ENCODE results near the gene PYHIN1. TPM values are rescaled to one million over a fixed set of nuclear protein-coding genes. Genes with fewer than 3 reads are reported as not detected.

Gene PYHIN1
- not detected in 2 replicates for total RNA-seq

DNA sequence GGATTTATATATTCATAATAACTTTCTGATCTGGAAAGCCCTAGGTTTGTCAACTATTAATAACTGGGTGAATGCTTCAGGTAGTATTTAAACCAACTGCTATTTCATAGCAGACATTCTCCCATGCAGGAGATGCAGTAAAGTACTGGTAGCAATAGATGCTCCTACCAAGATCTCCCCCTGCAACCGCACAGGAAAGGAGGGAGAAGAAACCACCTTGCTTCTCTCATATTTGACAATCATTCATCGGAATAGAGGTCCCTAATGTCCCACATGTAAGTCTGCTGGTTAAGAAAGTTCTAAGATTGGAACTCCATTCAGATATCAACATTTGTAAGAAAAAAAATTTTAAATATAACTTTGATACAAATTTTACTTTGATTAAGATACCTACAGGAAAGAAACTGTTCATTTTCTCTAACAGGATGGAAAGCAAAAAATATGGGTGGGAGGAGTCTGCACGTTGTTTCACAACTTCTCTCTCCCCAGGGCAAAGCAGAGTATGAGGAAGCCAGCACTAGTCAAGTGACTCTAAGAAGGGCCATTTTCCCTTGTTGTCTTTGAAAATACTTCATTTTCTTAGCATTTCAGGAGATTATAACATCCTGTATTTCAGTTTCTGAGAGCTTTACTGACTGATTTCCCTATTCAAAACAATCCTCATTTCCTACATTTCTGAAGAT, at the start of gene PYHIN1:
Gene PYHIN1 (plus strand): TSS at position 498 of the 683 bp plus-strand sequence. CDS start 5,359 bp downstream, outside the sequence.
- TF ChIP-seq, protein P1, sequence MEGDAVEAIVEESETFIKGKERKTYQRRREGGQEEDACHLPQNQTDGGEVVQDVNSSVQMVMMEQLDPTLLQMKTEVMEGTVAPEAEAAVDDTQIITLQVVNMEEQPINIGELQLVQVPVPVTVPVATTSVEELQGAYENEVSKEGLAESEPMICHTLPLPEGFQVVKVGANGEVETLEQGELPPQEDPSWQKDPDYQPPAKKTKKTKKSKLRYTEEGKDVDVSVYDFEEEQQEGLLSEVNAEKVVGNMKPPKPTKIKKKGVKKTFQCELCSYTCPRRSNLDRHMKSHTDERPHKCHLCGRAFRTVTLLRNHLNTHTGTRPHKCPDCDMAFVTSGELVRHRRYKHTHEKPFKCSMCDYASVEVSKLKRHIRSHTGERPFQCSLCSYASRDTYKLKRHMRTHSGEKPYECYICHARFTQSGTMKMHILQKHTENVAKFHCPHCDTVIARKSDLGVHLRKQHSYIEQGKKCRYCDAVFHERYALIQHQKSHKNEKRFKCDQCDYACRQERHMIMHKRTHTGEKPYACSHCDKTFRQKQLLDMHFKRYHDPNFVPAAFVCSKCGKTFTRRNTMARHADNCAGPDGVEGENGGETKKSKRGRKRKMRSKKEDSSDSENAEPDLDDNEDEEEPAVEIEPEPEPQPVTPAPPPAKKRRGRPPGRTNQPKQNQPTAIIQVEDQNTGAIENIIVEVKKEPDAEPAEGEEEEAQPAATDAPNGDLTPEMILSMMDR (IDR thresholded peaks at IDR 0.05; ENCODE audit: insufficient read depth, low read depth, low read length), result no peak
- no peak within 1 kb of the TSS for H3K4me3 ChIP-seq (ENCODE audit: low read depth, low read length)
- no peak for DNase-seq (ENCODE audit: low read depth)

DNA sequence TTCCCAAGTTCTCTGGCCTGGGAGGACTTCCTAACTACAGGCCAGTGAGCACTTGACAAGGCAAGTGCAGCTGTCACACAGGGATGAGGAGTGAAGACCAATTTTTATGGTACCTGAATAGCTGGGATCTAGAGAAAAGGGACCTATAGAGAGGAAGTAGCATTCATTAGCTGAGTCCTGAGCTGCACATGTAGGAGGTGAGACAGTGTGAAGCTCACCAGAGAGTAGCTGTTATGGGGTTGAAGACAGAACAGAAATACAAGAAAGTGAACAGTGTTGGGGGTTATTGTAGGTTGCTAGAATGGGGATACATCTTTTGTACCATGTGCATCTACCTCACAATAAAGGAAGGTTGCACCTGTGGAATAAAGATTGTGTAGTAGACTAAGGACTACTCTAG, 37.7 kb upstream of the PYHIN1 start:
- H3K4me3 ChIP-seq (ENCODE audit: low read depth, low read length), result no peak overlapping the region
- no peak for DNase-seq (ENCODE audit: low read depth)
- TF ChIP-seq, protein P1 (IDR thresholded peaks at IDR 0.05; ENCODE audit: insufficient read depth, low read depth, low read length), result no peak

DNA sequence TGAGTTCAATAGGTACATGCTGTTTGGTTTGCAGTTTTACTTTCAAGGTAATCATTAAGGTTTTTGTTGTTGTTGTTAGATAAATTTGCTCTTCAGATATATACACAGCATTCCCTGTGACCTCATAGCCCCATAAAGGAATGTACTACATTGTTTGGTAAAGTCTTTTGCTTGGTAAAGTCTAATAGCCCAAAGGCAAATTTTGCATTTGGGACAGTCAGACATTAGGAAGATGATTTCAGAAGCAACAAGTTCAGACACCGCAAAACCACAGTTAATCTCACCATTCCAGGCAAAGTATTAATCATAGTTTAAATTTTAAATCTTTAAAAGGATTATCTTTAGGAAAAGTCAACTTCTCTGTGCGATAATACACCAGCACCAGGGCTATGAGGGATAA, 32.6 kb upstream of the PYHIN1 start:
- no peak for DNase-seq (ENCODE audit: low read depth)
- TF ChIP-seq, protein P1 (IDR thresholded peaks at IDR 0.05; ENCODE audit: insufficient read depth, low read depth, low read length), result no peak

DNA sequence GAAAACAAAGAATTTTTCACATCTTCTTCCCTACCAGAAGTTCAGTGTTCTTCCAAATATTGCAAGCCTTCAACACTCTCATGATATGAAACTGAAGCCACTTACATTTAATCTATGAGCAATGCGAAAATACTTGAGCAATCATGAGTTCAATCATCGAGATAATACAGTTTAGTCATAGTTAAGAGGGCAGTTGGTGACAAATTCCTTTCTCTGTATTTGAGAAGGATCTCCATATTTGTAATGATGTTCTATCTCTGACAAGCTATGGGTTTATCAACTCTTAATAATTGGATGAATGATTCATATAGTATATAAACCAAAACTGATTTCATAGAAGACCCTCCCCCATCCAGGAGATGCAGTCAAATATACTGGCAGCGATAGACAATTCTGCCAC, 29.7 kb upstream of the PYHIN1 start:
- no peak overlapping the region for H3K4me3 ChIP-seq (ENCODE audit: low read depth, low read length)
- no peak for DNase-seq (ENCODE audit: low read depth)
- TF ChIP-seq, protein P1 (IDR thresholded peaks at IDR 0.05; ENCODE audit: insufficient read depth, low read depth, low read length), result no peak

More for the DNA sequence above, 32.6 kb upstream of the PYHIN1 start:
- no peak overlapping the region for H3K4me3 ChIP-seq (ENCODE audit: low read depth, low read length)

DNA sequence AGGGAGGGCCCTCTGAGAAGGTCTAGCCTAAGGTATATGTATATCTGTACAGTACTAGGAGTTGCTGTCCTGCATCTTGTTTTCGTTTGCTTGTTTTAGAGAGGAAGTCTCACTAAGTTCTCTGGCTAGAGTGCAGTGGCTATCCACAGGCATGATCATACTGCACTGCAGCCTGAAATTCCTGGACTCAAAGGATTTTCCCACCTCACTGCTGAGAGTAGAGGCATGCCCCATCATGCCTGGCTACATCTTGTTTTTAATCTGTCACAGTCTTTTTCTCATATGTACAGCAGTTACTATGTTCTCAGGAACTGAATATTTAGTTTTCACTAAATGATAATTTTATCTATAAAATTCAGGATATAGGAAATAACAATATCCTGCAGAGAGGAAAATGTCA, 15.3 kb upstream of the PYHIN1 start:
- no peak for DNase-seq (ENCODE audit: low read depth)
- no peak overlapping the region for H3K4me3 ChIP-seq (ENCODE audit: low read depth, low read length)
- TF ChIP-seq, protein P1 (IDR thresholded peaks at IDR 0.05; ENCODE audit: insufficient read depth, low read depth, low read length), result no peak

DNA sequence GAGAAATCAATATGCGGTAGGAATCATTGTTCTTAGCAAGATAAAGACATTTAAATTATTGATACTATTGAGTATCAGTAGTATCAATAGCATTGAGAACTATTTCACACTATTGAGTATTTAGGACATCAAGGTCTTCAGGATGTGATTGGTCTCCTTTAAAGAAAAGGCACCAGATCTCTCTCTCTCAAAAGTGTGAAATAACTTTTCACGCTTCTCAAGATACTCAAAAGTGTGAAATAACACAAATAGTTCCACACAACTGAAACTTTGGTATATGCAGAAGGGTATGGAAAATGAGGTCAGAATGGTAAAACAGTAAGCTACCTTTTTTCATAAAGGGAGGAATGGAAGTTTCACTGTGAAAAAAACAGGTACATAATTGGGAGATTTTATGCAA, 6.7 kb upstream of the PYHIN1 start:
- TF ChIP-seq, protein P1 (IDR thresholded peaks at IDR 0.05; ENCODE audit: insufficient read depth, low read depth, low read length), result no peak
- no peak overlapping the region for H3K4me3 ChIP-seq (ENCODE audit: low read depth, low read length)
- no peak for DNase-seq (ENCODE audit: low read depth)

DNA sequence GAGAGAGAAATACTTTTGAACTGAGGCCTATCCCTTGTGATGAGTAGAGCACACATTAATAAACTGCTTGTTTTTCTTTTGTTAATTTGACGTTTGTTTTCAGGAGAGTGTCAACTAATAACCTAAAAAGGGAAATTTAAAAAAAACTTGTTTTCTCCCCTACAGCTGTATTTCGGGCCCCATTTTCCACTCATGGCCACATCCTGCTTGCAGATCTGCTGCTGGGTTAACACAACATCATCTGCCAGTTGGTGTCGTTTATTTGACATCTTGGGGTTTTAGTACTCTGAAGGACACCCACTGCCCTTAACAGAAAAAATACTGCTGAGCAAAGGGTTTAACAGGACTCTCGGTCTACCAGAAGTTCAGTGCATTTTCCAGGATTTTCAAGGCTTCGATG, 848 bp upstream of the PYHIN1 start:
- H3K4me3 ChIP-seq (ENCODE audit: low read depth, low read length), result no peak overlapping the region
- DNase-seq (ENCODE audit: low read depth), result no peak
- TF ChIP-seq, protein P1 (IDR thresholded peaks at IDR 0.05; ENCODE audit: insufficient read depth, low read depth, low read length), result no peak

Data from fibroblast of villous mesenchyme (primary cell).